Activated CD8-positive, alpha-beta memory T cell treated with anti-CD3 and anti-CD28 coated beads for 1 hour (primary cell): ENCODE measurements around the gene TMPRSS12.
"Not testable (repeated sequence)": the region's sequence is repeated elsewhere in the genome, so short reads cannot be mapped to it uniquely, and the experiment has no call there.

Experiments
- DNase-seq, 2 donors: peaks; one replicate each; pipeline ENCODE4 v3.0.0-alpha.2; 2020; ENCODE audit warnings: low read depth in 1 of 2; ENCODE audit errors: extremely low read depth in 1 of 2

The TMPRSS12 gene

GRCh38 chr12:50855679-50856078 is 13.0 kb downstream of the TMPRSS12 start:
- DNase-seq, result not testable (repeated sequence)

- no peak for DNase-seq
Observed at GRCh38 chr12:50859621-50860310, 17.0 kb downstream of the TMPRSS12 start.

- DNase-seq, result no peak
Observed at GRCh38 chr12:50862316-50862715, 19.6 kb downstream of the TMPRSS12 start.

GRCh38 chr12:50865266-50865665 is 22.5 kb downstream of the TMPRSS12 start:
- DNase-seq, result no peak

GRCh38 chr12:50868881-50869280 is 26.2 kb downstream of the TMPRSS12 start:
- not testable (repeated sequence) for DNase-seq

GRCh38 chr12:50882563-50882962 is 39.8 kb downstream of the TMPRSS12 start:
- DNase-seq, result no peak

- no peak for DNase-seq
Observed at GRCh38 chr12:50887191-50887590, 44.5 kb downstream of the TMPRSS12 start.

- DNase-seq, result no peak
Observed at GRCh38 chr12:50888666-50889065, 45.9 kb downstream of the TMPRSS12 start.

- no peak for DNase-seq
Observed at GRCh38 chr12:50894241-50894640, 51.5 kb downstream of the TMPRSS12 start.

- DNase-seq, result no peak
Observed at GRCh38 chr12:50901685-50902113, 59.0 kb downstream of the TMPRSS12 start.

- DNase-seq, result not testable (repeated sequence)
Observed at GRCh38 chr12:50908479-50908878, 65.8 kb downstream of the TMPRSS12 start.

GRCh38 chr12:50912361-50912760 is 69.6 kb downstream of the TMPRSS12 start:
- not testable (repeated sequence) for DNase-seq

GRCh38 chr12:50913224-50913623 is 70.5 kb downstream of the TMPRSS12 start:
- DNase-seq, result no peak

- DNase-seq, result no peak
Observed at GRCh38 chr12:50914872-50915484, 72.3 kb downstream of the TMPRSS12 start.

GRCh38 chr12:50916292-50916691 is 73.6 kb downstream of the TMPRSS12 start:
- DNase-seq, result no peak

GRCh38 chr12:50918584-50919316 is 76.0 kb downstream of the TMPRSS12 start:
- DNase-seq, result no peak

GRCh38 chr12:50922820-50923219 is 80.1 kb downstream of the TMPRSS12 start:
- DNase-seq, result no peak

- DNase-seq, result no peak
Observed at GRCh38 chr12:50923361-50924130, 80.8 kb downstream of the TMPRSS12 start.

GRCh38 chr12:50924131-50924438 is 81.4 kb downstream of the TMPRSS12 start:
- DNase-seq, result no peak

- no peak for DNase-seq
Observed at GRCh38 chr12:50924439-50925341, 82.0 kb downstream of the TMPRSS12 start.
